Measurements from ENCODE around the gene EVA1B.

The EVA1B gene

GRCh38 chr1:36345353-36345752 lies 21.9 kb upstream of the EVA1B start:
- no peak for DNase-seq

GRCh38 chr1:36344395-36344680 lies 20.9 kb upstream of the EVA1B start:
- no peak for DNase-seq

- DNase-seq = no peak
Measured at GRCh38 chr1:36343651-36344394, 20.4 kb upstream of the EVA1B start.

GRCh38 chr1:36342426-36343185 lies 19.2 kb upstream of the EVA1B start:
- DNase-seq = peak; percentile 58

GRCh38 chr1:36341626-36342320 lies 18.3 kb upstream of the EVA1B start:
- DNase-seq = no peak

GRCh38 chr1:36339615-36340014 lies 16.2 kb upstream of the EVA1B start:
- no peak for DNase-seq

- no peak for DNase-seq
Measured at GRCh38 chr1:36339215-36339614, 15.8 kb upstream of the EVA1B start.

GRCh38 chr1:36337830-36338229 lies 14.4 kb upstream of the EVA1B start:
- DNase-seq = no peak

GRCh38 chr1:36330940-36331339 lies 7.5 kb upstream of the EVA1B start:
- no peak for DNase-seq

GRCh38 chr1:36329817-36330216 lies 6.4 kb upstream of the EVA1B start:
- DNase-seq = no peak

- no peak for DNase-seq
Measured at GRCh38 chr1:36328713-36329112, 5.3 kb upstream of the EVA1B start.

- no peak for DNase-seq
Measured at GRCh38 chr1:36328088-36328480, 4.6 kb upstream of the EVA1B start.

GRCh38 chr1:36327421-36328087 lies 4.1 kb upstream of the EVA1B start:
- DNase-seq = no peak

GRCh38 chr1:36326499-36326898 lies 3.1 kb upstream of the EVA1B start:
- DNase-seq = no peak

GRCh38 chr1:36324353-36324703 lies 883 bp upstream of the EVA1B start:
- DNase-seq = no peak

GRCh38 chr1:36322786-36323635 lies 434 bp downstream of the EVA1B start:
- peak; percentile 43 for DNase-seq

GRCh38 chr1:36322041-36322785 lies 1.2 kb downstream of the EVA1B start:
- DNase-seq = no peak

GRCh38 chr1:36321119-36321951 lies 2.1 kb downstream of the EVA1B start:
- peak; percentile 42 for DNase-seq

GRCh38 chr1:36320767-36321118 lies 2.7 kb downstream of the EVA1B start:
- no peak for DNase-seq

- no peak for DNase-seq
Measured at GRCh38 chr1:36320291-36320761, 3.1 kb downstream of the EVA1B start.

- DNase-seq = no peak
Measured at GRCh38 chr1:36309397-36309796, 14.0 kb downstream of the EVA1B start.
